K562 (cell line): Measurements from ENCODE around the gene ATP5F1D. TPM values are rescaled to one million over a fixed set of nuclear protein-coding genes. Genes with fewer than 3 reads are reported as not detected.
A peak's percentile ranks its signal among the peaks of the same experiment; 100 is the strongest.

ENCODE experiments used
- E2F3 ChIP-seq: fragments of 250-450 bp; sonication (Bioruptor Pico); IDR thresholded peaks from 2 replicates; pipeline ENCODE4 v1.4.0; 2020; ENCODE audit warnings: mild to moderate bottlenecking
- FOS ChIP-seq: IDR thresholded peaks from 3 replicates; pipeline ENCODE4 v1.6.1; 2011; ENCODE audit not compliant: insufficient read length; ENCODE audit errors: extremely low read depth
- FOSL1 ChIP-seq: fragments of 200-800 bp; sonication (Bioruptor generic); conservative IDR thresholded peaks from 2 replicates; pipeline ENCODE4 v1.6.1; 2016; ENCODE audit warnings: missing genetic modification characterization, missing compliant biosample characterization
- HMGN3 ChIP-seq: IDR thresholded peaks from 2 replicates; pipeline ENCODE4 v1.6.1; 2011; ENCODE audit warnings: borderline replicate concordance, low read depth, mild to moderate bottlenecking, mixed read lengths, low read length; ENCODE audit not compliant: insufficient read length; ENCODE audit errors: extremely low read depth
- JUND ChIP-seq, 2 experiments: IDR thresholded peaks; 2 replicates in 1 of 2; 3 replicates in 1 of 2; pipeline ENCODE4 v1.6.1; 2011; ENCODE audit warnings: borderline replicate concordance in 2 of 2, low read depth in 2 of 2, low read length in 2 of 2, improper control_type of control experiment in 1 of 2, missing biosample characterization in 1 of 2, missing genetic modification characterization in 1 of 2, missing genetic modification reagents in 1 of 2
- LCOR ChIP-seq: sonication (generic); formaldehyde crosslinking; IDR thresholded peaks from 2 replicates; pipeline ENCODE4 v1.8.0; 2022; ENCODE audit warnings: mild to moderate bottlenecking, missing genetic modification reagents
- MTF1 ChIP-seq: fragments of 250-450 bp; sonication (Bioruptor Pico); IDR thresholded peaks from 2 replicates; pipeline ENCODE4 v1.9.0; 2021; ENCODE audit warnings: moderate library complexity, mild to moderate bottlenecking, inconsistent platforms, borderline replicate concordance
- RBM39 ChIP-seq: fragments of 200-400 bp; formaldehyde crosslinking; optimal IDR thresholded peaks from 2 replicates; pipeline ENCODE3; 2018; ENCODE audit warnings: low read depth, low read length
- SMARCC2 ChIP-seq: fragments of 450-650 bp; IDR thresholded peaks from 2 replicates; pipeline ENCODE4 v1.6.1; 2017; ENCODE audit warnings: antibody characterized with exemption, moderate library complexity, mild to moderate bottlenecking, low read depth
- ZNF140 ChIP-seq: fragments of 250-450 bp; sonication (Bioruptor Pico); IDR thresholded peaks from 2 replicates; pipeline ENCODE4 v1.8.0; 2021; ENCODE audit warnings: moderate library complexity, mild to moderate bottlenecking, inconsistent platforms
- ZNF311 ChIP-seq: fragments of 250-450 bp; sonication (Bioruptor Pico); IDR thresholded peaks from 2 replicates; pipeline ENCODE4 v1.4.0; 2020; ENCODE audit warnings: mild to moderate bottlenecking, moderate library complexity
- ZSCAN29 ChIP-seq: fragments of 450-650 bp; IDR thresholded peaks from 2 replicates; pipeline ENCODE4 v1.6.1; 2017
- polyA plus RNA-seq, 8 experiments: library from polyadenylated mRNA; depleted of rRNA in 4 of 8; stranded (reverse) in 5 of 8; unstranded in 3 of 8; fragments of >200 nt; fragmentation: Nextera tagmentation in 2 of 8; fragmentation: Illumina TruSeq in 1 of 8; extraction: Ambion mirVana in 2 of 8; extraction: Trizol in 1 of 8; gene quantifications; 2 replicates each; pipeline versions ENCODE4 v1.2.1 to v1.2.3, GENCODE V29; 2011 to 2014; ENCODE audit warnings: inconsistent platforms in 1 of 8, missing spikeins in 1 of 8
- total RNA-seq, 7 experiments: library from RNA; depleted of rRNA in 6 of 7; stranded (reverse); fragments of >200 nt in 6 of 7; fragmentation: Illumina TruSeq in 2 of 7; extraction: Trizol in 2 of 7; gene quantifications; 2 replicates each; pipeline versions ENCODE4 v1.2.1 to v1.2.3, GENCODE V29; 2011 to 2021; ENCODE audit warnings: low replicate concordance in 1 of 7
- TF ChIP-seq, protein P1 (sequence below): sonication (generic); formaldehyde crosslinking; IDR thresholded peaks from 2 replicates; pipeline ENCODE4 v1.9.0; 2022; ENCODE audit warnings: mild to moderate bottlenecking, missing genetic modification reagents
- TF ChIP-seq, protein P2 (sequence below): fragments of 250-450 bp; sonication (Bioruptor Pico); IDR thresholded peaks from 2 replicates; pipeline ENCODE4 v1.4.0; 2020; ENCODE audit warnings: borderline replicate concordance
- TF ChIP-seq, protein P3 (sequence below): sonication (generic); formaldehyde crosslinking; IDR thresholded peaks from 2 replicates; pipeline ENCODE4 v1.8.0; 2023; ENCODE audit warnings: mild to moderate bottlenecking, missing genetic modification reagents
- TF ChIP-seq, protein P4 (sequence below), 3 experiments: fragments of 200-800 bp in 1 of 3; sonication (Bioruptor generic) in 1 of 3; sonication (generic) in 1 of 3; formaldehyde crosslinking in 1 of 3; IDR thresholded peaks; 2 replicates each; pipeline versions ENCODE4 v1.6.1 to v1.8.0; 2016 to 2022; ENCODE audit warnings: mild to moderate bottlenecking in 2 of 3, missing compliant biosample characterization in 2 of 3, missing genetic modification characterization in 2 of 3, missing genetic modification reagents in 1 of 3
- TF ChIP-seq, protein P5 (sequence below): sonication (generic); IDR thresholded peaks from 2 replicates; pipeline ENCODE4 v1.6.1; 2016
- TF ChIP-seq, protein P6 (sequence below): fragments of 450-650 bp; conservative IDR thresholded peaks from 2 replicates; pipeline ENCODE4 v1.6.1; 2016; ENCODE audit warnings: missing genetic modification characterization, low read depth, mild to moderate bottlenecking, control low read depth, missing compliant biosample characterization

Gene ATP5F1D
- total and polyA plus RNA-seq, 9 of the 15 experiments (the other 6 are each of a cell fraction or from before 2014, with no cell fraction given), result 3.9 to 409 (median 36.8) TPM

DNA sequence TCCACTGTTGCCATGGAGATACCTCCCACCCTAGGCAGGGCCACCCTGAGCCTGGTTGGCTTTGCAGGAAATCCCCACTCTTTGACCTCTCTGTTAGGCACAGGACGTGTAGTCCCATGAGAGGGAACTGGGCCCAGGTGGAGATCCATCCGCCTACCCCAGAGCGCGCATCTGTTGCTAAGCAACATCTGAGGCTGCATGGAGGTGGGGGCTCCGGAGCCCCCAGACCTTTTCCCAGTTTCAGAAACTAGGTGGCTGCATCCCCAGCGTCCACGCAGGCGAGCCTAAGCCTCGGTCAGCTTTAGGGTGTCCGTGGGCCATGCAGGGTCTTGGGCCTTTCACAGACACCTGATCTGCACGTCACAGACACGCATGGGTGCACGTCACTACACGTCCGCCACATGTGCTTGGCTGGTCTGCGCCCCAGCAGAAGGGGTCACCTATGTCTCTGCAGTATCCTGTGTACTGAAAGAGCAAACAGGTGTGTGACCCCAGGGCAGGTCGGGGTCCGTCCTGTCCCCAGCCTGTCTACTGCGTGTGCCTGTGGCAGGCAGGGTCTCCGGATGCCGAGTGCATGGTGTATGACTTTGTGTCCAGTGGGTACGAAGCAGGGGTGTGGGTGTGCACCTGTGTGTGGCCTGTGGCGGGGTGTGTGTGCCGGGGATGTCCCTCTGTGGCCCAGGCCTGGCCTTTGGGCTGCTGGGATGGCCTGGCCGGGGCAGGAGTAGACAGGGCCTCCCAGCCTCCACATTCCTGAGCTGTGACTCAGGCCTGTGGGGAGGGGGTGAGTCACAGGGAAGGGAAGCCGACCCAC is 23.5 kb downstream of the ATP5F1D start (continued):
- TF ChIP-seq, protein P1, sequence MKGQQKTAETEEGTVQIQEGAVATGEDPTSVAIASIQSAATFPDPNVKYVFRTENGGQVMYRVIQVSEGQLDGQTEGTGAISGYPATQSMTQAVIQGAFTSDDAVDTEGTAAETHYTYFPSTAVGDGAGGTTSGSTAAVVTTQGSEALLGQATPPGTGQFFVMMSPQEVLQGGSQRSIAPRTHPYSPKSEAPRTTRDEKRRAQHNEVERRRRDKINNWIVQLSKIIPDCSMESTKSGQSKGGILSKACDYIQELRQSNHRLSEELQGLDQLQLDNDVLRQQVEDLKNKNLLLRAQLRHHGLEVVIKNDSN (CRISPR knock-in tag), result no peak
- no peak for TF ChIP-seq RBM39
- TF ChIP-seq FOSL1 (tag), result peak; percentile 99
- TF ChIP-seq, protein P2, sequence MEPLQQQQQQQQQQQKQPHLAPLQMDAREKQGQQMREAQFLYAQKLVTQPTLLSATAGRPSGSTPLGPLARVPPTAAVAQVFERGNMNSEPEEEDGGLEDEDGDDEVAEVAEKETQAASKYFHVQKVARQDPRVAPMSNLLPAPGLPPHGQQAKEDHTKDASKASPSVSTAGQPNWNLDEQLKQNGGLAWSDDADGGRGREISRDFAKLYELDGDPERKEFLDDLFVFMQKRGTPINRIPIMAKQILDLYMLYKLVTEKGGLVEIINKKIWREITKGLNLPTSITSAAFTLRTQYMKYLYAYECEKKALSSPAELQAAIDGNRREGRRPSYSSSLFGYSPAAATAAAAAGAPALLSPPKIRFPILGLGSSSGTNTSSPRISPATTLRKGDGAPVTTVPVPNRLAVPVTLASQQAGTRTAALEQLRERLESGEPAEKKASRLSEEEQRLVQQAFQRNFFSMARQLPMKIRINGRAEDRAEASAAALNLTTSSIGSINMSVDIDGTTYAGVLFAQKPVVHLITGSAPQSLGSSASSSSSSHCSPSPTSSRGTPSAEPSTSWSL (CRISPR knock-in tag), result no peak
- TF ChIP-seq MTF1 (CRISPR knock-in tag), result no peak
- TF ChIP-seq, protein P3, sequence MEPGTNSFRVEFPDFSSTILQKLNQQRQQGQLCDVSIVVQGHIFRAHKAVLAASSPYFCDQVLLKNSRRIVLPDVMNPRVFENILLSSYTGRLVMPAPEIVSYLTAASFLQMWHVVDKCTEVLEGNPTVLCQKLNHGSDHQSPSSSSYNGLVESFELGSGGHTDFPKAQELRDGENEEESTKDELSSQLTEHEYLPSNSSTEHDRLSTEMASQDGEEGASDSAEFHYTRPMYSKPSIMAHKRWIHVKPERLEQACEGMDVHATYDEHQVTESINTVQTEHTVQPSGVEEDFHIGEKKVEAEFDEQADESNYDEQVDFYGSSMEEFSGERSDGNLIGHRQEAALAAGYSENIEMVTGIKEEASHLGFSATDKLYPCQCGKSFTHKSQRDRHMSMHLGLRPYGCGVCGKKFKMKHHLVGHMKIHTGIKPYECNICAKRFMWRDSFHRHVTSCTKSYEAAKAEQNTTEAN (CRISPR knock-in tag), result no peak
- TF ChIP-seq, protein P4, sequence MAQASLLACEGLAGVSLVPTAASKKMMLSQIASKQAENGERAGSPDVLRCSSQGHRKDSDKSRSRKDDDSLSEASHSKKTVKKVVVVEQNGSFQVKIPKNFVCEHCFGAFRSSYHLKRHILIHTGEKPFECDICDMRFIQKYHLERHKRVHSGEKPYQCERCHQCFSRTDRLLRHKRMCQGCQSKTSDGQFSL (CRISPR knock-in tag; IDR thresholded peaks at IDR 0.05), result peak; percentile 77; the same call in 1 of the 2 replicates
- TF ChIP-seq, protein P4 (tag; IDR thresholded peaks at IDR 0.05), result no peak
- TF ChIP-seq, protein P5, sequence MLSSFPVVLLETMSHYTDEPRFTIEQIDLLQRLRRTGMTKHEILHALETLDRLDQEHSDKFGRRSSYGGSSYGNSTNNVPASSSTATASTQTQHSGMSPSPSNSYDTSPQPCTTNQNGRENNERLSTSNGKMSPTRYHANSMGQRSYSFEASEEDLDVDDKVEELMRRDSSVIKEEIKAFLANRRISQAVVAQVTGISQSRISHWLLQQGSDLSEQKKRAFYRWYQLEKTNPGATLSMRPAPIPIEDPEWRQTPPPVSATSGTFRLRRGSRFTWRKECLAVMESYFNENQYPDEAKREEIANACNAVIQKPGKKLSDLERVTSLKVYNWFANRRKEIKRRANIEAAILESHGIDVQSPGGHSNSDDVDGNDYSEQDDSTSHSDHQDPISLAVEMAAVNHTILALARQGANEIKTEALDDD, result no peak
- peak; percentile 64 for TF ChIP-seq FOS
- TF ChIP-seq, protein P6, sequence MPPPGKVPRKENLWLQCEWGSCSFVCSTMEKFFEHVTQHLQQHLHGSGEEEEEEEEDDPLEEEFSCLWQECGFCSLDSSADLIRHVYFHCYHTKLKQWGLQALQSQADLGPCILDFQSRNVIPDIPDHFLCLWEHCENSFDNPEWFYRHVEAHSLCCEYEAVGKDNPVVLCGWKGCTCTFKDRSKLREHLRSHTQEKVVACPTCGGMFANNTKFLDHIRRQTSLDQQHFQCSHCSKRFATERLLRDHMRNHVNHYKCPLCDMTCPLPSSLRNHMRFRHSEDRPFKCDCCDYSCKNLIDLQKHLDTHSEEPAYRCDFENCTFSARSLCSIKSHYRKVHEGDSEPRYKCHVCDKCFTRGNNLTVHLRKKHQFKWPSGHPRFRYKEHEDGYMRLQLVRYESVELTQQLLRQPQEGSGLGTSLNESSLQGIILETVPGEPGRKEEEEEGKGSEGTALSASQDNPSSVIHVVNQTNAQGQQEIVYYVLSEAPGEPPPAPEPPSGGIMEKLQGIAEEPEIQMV (tag), result no peak
- no peak for TF ChIP-seq E2F3 (CRISPR knock-in tag)
- TF ChIP-seq ZNF140 (CRISPR knock-in tag), result no peak
- no peak for TF ChIP-seq LCOR (CRISPR knock-in tag)
- no peak for TF ChIP-seq ZSCAN29
- TF ChIP-seq JUND (IDR thresholded peaks at IDR 0.05; ENCODE audit: borderline replicate concordance, low read depth, low read length), result peak; percentile 99
- TF ChIP-seq JUND (tag; IDR thresholded peaks at IDR 0.05; ENCODE audit: borderline replicate concordance, low read depth, low read length), result peak; percentile 97; the same call in 2 of the 3 replicates
- TF ChIP-seq ZNF311 (CRISPR knock-in tag), result no peak
- peak; percentile 14 for TF ChIP-seq HMGN3
- TF ChIP-seq SMARCC2, result no peak
